ENCODE measurements around the gene SLC7A6.

The SLC7A6 gene

DNA sequence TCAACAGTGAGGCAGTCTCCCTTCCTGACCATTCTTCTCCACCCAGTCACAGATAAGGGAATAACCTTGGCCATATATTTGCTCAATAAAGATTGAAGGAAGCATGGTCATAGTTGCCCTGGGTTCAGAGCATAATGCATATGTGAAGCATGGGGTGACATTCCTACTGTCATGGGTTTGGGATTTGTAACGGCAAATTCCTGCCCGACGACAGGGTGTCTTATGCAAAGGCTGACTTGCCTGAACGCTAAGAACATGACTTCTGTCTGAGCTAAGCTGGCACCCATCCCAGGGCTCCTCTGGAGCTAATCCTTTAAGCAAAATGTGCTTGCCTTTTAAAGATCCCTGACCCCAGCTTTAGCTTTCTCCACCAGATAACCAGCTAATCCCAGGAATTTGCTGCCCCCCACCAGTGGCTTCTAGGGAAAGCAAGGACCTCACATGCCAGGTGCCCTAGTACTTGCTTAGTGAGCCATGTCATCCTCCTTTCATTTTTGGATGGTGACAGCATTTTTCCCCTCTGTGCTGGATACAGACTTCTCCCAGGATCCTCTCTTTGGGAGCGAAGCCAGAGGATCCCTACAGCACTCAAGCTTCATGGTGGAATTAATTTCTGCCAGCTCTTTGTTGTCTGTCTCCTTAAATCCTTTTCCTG is 34.7 kb downstream of the SLC7A6 start:
- Histone ChIP-seq H3K36me3 (ENCODE audit: control insufficient read depth, insufficient read depth, low read length) (peaks cover 50% of the 10 kb centered on the region), H3K4me3 (replicated peaks; ENCODE audit: low read depth, low read length) (no peak overlapping the region)

DNA sequence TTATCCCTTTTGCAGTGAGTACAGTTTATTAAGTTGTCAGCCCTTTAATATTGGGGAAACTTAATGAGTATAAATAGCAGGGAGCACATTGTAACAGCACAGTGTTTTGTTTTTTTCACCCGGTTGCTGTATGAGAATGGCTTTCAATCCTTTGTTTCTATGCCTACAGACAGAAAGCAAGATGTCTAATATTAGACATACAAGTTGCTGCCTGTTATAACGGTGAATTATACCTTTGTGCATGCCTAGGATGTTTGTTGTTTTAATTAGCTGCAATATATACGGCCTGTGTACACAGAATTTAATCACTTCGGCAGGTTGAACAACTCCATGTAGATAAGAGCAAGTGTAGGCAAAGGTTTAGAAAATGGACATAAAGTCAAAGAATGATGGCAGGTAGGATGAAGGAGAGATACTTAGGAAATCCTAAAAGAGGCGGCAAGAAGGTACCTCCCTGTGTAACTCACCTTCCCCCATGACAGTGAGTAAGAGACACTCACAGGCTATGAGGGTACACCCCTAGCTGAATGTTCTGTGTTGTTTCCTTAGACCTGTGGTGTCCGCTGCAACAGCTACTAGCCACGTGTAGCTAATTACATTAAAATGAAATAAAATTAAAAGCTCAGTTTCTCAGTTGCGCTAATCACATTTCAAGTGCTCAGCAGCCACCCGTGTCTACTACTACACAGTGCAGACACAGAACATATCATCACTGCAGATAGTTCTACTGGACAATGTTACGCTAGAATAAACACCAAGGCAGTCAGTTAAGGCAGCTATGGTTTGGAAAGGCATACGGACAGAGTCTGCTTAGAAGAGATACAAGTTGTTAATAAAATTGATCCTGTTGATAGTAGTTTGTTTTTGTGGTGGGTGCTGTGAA is 35.5 kb downstream of the SLC7A6 start:
- TF ChIP-seq, protein P1, sequence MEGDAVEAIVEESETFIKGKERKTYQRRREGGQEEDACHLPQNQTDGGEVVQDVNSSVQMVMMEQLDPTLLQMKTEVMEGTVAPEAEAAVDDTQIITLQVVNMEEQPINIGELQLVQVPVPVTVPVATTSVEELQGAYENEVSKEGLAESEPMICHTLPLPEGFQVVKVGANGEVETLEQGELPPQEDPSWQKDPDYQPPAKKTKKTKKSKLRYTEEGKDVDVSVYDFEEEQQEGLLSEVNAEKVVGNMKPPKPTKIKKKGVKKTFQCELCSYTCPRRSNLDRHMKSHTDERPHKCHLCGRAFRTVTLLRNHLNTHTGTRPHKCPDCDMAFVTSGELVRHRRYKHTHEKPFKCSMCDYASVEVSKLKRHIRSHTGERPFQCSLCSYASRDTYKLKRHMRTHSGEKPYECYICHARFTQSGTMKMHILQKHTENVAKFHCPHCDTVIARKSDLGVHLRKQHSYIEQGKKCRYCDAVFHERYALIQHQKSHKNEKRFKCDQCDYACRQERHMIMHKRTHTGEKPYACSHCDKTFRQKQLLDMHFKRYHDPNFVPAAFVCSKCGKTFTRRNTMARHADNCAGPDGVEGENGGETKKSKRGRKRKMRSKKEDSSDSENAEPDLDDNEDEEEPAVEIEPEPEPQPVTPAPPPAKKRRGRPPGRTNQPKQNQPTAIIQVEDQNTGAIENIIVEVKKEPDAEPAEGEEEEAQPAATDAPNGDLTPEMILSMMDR (IDR thresholded peaks at IDR 0.05; ENCODE audit: insufficient read depth, low read length, poor library complexity, severe bottlenecking): no peak
- Histone ChIP-seq H3K36me3 (ENCODE audit: control insufficient read depth, insufficient read depth, low read length) (peaks cover 47% of the 10 kb centered on the region), H3K27me3 (replicated peaks; ENCODE audit: control insufficient read depth, insufficient read depth, low read length) (no peaks in the 10 kb centered on the region), H3K4me3 (replicated peaks; ENCODE audit: low read depth, low read length) (no peak overlapping the region)
- no peak for DNase-seq (ENCODE audit: extremely low read depth, insufficient read length)

More for the DNA sequence above, 34.7 kb downstream of the SLC7A6 start:
- H3K27me3 ChIP-seq (replicated peaks; ENCODE audit: control insufficient read depth, insufficient read depth, low read length): no peaks in the 10 kb centered on the region
- no peak for DNase-seq (ENCODE audit: extremely low read depth, insufficient read length)
- TF ChIP-seq, protein P1 (IDR thresholded peaks at IDR 0.05; ENCODE audit: insufficient read depth, low read length, poor library complexity, severe bottlenecking): no peak

DNA sequence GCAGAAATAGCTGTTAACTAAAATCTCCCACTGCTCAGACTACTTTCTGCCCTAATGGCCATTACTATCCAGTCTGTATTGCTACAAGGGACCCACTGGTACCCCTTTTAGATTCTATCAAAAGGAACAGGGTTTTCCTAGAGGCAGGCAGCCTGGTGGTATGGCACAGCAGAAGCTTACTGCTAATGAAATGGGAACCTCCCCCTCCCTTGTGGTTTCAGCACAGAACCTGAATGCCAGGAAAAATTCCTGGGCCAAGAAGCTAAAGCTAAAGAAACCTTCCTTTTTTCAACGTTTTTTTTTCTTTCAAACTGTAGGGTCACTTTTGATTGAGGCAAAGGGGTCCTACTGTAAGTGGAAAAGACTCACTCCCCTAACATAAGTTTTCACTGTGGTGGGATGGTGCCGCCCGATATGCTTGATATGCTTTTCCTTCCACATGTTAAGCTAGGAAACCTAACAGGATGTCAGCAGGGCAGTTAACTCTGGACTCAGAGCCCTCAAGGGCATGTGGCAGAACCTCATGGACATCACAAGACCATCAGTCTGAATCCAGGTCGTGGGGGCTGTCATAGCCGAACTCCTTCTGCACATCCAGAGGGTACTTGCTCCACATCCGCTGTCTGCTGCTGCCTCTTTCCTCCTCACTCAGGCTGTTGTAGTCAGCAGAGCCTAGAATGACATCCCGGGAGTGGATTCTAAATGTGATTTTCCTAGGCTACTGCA is 36.6 kb downstream of the SLC7A6 start:
- H3K27me3 ChIP-seq (replicated peaks; ENCODE audit: control insufficient read depth, insufficient read depth, low read length): no peaks in the 10 kb centered on the region
- peaks cover 44% of the 10 kb centered on the region for H3K36me3 ChIP-seq (ENCODE audit: control insufficient read depth, insufficient read depth, low read length)
- H3K4me3 ChIP-seq (replicated peaks; ENCODE audit: low read depth, low read length): no peak overlapping the region
- TF ChIP-seq, protein P1 (IDR thresholded peaks at IDR 0.05; ENCODE audit: insufficient read depth, low read length, poor library complexity, severe bottlenecking): no peak
- no peak for DNase-seq (ENCODE audit: extremely low read depth, insufficient read length)

DNA sequence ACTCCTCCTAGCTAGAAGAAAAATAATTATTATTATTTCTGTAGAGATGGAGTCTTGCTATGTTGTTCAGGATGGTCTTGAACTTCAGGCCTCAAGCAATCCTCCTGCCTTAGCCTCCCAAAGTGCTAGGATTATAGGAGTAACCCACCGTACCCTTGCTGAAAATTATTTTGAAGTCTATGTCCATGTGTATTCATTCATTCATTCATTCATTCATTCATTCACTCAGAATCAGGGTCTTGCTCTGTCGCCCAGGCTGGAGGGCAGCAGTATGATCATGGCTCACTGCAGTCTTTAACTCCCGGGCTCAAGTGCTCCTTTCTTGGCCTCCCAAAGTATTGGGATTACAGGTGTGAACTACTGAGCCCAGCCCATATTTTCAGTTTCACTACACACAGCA is 42.3 kb downstream of the SLC7A6 start:
- Histone ChIP-seq H3K36me3 (ENCODE audit: control insufficient read depth, insufficient read depth, low read length) (peaks cover 12% of the 10 kb centered on the region), H3K27me3 (replicated peaks; ENCODE audit: control insufficient read depth, insufficient read depth, low read length) (no peaks in the 10 kb centered on the region), H3K4me3 (replicated peaks; ENCODE audit: low read depth, low read length) (no peak overlapping the region)
- TF ChIP-seq, protein P1 (IDR thresholded peaks at IDR 0.05; ENCODE audit: insufficient read depth, low read length, poor library complexity, severe bottlenecking): no peak
- DNase-seq (ENCODE audit: extremely low read depth, insufficient read length): no peak

DNA sequence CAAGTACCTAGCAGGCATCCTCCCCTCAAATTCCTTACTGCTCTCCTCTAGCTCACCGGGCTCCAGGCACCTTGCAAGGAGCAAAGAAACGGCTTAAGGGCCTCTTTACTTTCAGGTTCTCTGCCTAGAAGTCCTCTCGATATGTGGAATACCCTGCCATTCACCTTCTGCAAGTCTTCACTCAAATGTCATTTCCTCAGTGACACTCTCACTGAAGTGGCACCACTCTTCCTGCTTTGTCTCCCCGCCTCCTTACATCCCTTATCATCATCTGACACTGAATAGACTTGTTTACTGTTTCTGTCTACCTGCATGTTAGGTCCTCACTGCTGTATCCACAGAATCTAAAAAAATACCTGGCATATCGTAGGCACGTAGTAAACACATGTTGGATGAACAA is 45.5 kb downstream of the SLC7A6 start:
- DNase-seq (ENCODE audit: extremely low read depth, insufficient read length): no peak
- H3K36me3 ChIP-seq (ENCODE audit: control insufficient read depth, insufficient read depth, low read length): no peaks in the 10 kb centered on the region; the same call in none of the 2 replicates
- no peaks in the 10 kb centered on the region for H3K27me3 ChIP-seq (replicated peaks; ENCODE audit: control insufficient read depth, insufficient read depth, low read length)
- peak overlapping the region; percentile 97 for H3K4me3 ChIP-seq (replicated peaks; ENCODE audit: low read depth, low read length)
- TF ChIP-seq, protein P1 (IDR thresholded peaks at IDR 0.05; ENCODE audit: insufficient read depth, low read length, poor library complexity, severe bottlenecking): no peak

All from GM06990 (cell line).